K562 (cell line): ENCODE data around the gene MRPL55. TPM values are rescaled to one million over a fixed set of nuclear protein-coding genes. Genes with fewer than 3 reads are reported as not detected.

Experiments
- BACH1 ChIP-seq: fragments of 200-800 bp; sonication (Bioruptor generic); IDR thresholded peaks from 2 replicates; pipeline ENCODE4 v1.6.1; 2016; ENCODE audit warnings: missing genetic modification characterization, missing compliant biosample characterization
- CBFA2T3 ChIP-seq: fragments of 450-650 bp; IDR thresholded peaks from 2 replicates; pipeline ENCODE4 v1.6.1; 2017
- CBFB ChIP-seq: sonication (generic); formaldehyde crosslinking; IDR thresholded peaks from 2 replicates; pipeline ENCODE4 v1.4.0; 2020; ENCODE audit warnings: mild to moderate bottlenecking, missing genetic modification reagents
- CSDE1 ChIP-seq, 2 experiments: fragments of 450-650 bp; IDR thresholded peaks; 2 replicates each; pipeline ENCODE4 v1.6.1; 2016; ENCODE audit warnings: mild to moderate bottlenecking in 1 of 2
- ZNF57 ChIP-seq: fragments of 450-650 bp; formaldehyde crosslinking; IDR thresholded peaks from 2 replicates; pipeline ENCODE4 v1.4.0; 2020; ENCODE audit warnings: mild to moderate bottlenecking, moderate library complexity
- polyA plus RNA-seq, 8 experiments: library from polyadenylated mRNA; depleted of rRNA in 4 of 8; stranded (reverse) in 5 of 8; unstranded in 3 of 8; fragments of >200 nt; fragmentation: Nextera tagmentation in 2 of 8; fragmentation: Illumina TruSeq in 1 of 8; extraction: Ambion mirVana in 2 of 8; extraction: Trizol in 1 of 8; gene quantifications; 2 replicates each; pipeline versions ENCODE4 v1.2.1 to v1.2.3, GENCODE V29; 2011 to 2014; ENCODE audit warnings: inconsistent platforms in 1 of 8, missing spikeins in 1 of 8
- total RNA-seq, 7 experiments: library from RNA; depleted of rRNA in 6 of 7; stranded (reverse); fragments of >200 nt in 6 of 7; fragmentation: Illumina TruSeq in 2 of 7; extraction: Trizol in 2 of 7; gene quantifications; 2 replicates each; pipeline versions ENCODE4 v1.2.1 to v1.2.3, GENCODE V29; 2011 to 2021; ENCODE audit warnings: low replicate concordance in 1 of 7
- TF ChIP-seq, protein P1 (sequence below): sonication (generic); formaldehyde crosslinking; IDR thresholded peaks from 2 replicates; pipeline ENCODE4 v1.8.0; 2022; ENCODE audit warnings: missing genetic modification reagents, mild to moderate bottlenecking, borderline replicate concordance
- TF ChIP-seq, protein P2 (sequence below): conservative IDR thresholded peaks from 2 replicates; pipeline ENCODE4 v1.6.1; 2011; ENCODE audit warnings: low read depth, mild to moderate bottlenecking, low read length; ENCODE audit not compliant: control insufficient read depth
- TF ChIP-seq, protein P3 (sequence below): sonication (generic); formaldehyde crosslinking; IDR thresholded peaks from 2 replicates; pipeline ENCODE4 v1.8.0; 2023; ENCODE audit warnings: missing genetic modification reagents, mild to moderate bottlenecking, borderline replicate concordance
- TF ChIP-seq, protein P4 (sequence below): IDR thresholded peaks from 3 replicates; pipeline ENCODE4 v1.6.1; 2011; ENCODE audit warnings: borderline replicate concordance, mild to moderate bottlenecking; ENCODE audit not compliant: insufficient read length, insufficient read depth

The MRPL55 gene
- total and polyA plus RNA-seq, 9 of the 15 experiments (the other 6 are each of a cell fraction or from before 2014, with no cell fraction given) = 34.9 to 228 (median 81.0) TPM

DNA sequence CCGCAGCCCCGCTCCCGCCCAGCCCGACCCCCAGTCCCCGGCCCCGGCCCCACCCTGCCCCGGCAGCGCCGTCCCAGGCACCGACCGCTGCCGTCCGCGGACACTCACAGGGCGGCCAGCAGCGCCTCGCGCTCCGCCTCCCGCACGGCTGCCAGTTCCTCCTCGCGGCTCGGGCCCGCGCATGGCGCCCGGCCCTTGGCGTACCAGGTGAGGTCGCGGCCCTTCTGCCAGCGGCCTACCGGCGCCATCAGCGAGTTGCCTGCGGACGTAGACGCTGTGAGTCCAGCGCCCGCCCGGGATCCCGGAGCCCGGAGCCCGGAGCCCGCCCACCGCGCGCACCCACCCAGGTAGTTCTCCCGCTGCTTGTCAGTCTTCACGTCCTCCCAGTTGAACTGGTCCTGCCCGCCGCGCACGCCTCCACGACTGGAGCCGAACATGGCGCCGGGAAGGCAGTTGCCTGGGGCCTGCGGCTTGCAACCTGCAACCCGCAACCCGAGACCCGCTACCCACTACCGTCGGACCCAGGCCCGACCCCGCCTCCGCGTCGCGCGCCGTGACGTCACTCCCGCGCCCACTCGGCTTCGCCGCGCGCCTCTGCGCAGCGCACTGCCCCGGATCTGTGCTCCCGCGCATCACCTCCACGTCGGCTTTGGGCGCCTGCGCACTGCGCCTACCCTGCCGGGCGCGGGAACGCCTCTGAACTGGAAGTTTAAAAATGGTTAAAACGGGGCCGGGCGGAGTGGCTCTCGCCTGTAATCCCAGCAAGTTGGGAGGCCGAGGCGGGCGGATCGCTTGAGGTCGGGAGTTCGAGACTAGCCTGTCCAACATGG lies 6.1 kb downstream of the MRPL55 start, which contains the start of gene C1orf35 (continued):
- TF ChIP-seq, protein P1, sequence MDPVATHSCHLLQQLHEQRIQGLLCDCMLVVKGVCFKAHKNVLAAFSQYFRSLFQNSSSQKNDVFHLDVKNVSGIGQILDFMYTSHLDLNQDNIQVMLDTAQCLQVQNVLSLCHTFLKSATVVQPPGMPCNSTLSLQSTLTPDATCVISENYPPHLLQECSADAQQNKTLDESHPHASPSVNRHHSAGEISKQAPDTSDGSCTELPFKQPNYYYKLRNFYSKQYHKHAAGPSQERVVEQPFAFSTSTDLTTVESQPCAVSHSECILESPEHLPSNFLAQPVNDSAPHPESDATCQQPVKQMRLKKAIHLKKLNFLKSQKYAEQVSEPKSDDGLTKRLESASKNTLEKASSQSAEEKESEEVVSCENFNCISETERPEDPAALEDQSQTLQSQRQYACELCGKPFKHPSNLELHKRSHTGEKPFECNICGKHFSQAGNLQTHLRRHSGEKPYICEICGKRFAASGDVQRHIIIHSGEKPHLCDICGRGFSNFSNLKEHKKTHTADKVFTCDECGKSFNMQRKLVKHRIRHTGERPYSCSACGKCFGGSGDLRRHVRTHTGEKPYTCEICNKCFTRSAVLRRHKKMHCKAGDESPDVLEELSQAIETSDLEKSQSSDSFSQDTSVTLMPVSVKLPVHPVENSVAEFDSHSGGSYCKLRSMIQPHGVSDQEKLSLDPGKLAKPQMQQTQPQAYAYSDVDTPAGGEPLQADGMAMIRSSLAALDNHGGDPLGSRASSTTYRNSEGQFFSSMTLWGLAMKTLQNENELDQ (CRISPR knock-in tag) = peak; percentile 80; the same call in 1 of the 2 replicates
- peak in 1 of 2 experiments; percentile 80; a peak in 1 of 4 replicates for TF ChIP-seq CSDE1 (IDR thresholded peaks at IDR 0.05)
- TF ChIP-seq, protein P2, sequence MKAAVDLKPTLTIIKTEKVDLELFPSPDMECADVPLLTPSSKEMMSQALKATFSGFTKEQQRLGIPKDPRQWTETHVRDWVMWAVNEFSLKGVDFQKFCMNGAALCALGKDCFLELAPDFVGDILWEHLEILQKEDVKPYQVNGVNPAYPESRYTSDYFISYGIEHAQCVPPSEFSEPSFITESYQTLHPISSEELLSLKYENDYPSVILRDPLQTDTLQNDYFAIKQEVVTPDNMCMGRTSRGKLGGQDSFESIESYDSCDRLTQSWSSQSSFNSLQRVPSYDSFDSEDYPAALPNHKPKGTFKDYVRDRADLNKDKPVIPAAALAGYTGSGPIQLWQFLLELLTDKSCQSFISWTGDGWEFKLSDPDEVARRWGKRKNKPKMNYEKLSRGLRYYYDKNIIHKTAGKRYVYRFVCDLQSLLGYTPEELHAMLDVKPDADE = peak; percentile 61; the same call in 1 of the 2 replicates
- TF ChIP-seq, protein P3, sequence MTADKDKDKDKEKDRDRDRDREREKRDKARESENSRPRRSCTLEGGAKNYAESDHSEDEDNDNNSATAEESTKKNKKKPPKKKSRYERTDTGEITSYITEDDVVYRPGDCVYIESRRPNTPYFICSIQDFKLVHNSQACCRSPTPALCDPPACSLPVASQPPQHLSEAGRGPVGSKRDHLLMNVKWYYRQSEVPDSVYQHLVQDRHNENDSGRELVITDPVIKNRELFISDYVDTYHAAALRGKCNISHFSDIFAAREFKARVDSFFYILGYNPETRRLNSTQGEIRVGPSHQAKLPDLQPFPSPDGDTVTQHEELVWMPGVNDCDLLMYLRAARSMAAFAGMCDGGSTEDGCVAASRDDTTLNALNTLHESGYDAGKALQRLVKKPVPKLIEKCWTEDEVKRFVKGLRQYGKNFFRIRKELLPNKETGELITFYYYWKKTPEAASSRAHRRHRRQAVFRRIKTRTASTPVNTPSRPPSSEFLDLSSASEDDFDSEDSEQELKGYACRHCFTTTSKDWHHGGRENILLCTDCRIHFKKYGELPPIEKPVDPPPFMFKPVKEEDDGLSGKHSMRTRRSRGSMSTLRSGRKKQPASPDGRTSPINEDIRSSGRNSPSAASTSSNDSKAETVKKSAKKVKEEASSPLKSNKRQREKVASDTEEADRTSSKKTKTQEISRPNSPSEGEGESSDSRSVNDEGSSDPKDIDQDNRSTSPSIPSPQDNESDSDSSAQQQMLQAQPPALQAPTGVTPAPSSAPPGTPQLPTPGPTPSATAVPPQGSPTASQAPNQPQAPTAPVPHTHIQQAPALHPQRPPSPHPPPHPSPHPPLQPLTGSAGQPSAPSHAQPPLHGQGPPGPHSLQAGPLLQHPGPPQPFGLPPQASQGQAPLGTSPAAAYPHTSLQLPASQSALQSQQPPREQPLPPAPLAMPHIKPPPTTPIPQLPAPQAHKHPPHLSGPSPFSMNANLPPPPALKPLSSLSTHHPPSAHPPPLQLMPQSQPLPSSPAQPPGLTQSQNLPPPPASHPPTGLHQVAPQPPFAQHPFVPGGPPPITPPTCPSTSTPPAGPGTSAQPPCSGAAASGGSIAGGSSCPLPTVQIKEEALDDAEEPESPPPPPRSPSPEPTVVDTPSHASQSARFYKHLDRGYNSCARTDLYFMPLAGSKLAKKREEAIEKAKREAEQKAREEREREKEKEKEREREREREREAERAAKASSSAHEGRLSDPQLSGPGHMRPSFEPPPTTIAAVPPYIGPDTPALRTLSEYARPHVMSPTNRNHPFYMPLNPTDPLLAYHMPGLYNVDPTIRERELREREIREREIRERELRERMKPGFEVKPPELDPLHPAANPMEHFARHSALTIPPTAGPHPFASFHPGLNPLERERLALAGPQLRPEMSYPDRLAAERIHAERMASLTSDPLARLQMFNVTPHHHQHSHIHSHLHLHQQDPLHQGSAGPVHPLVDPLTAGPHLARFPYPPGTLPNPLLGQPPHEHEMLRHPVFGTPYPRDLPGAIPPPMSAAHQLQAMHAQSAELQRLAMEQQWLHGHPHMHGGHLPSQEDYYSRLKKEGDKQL (CRISPR knock-in tag) = peak; percentile 53; the same call in 1 of the 2 replicates
- TF ChIP-seq BACH1 = no peak
- no peak for TF ChIP-seq ZNF57 (CRISPR knock-in tag)
- TF ChIP-seq CBFB = 0 out of 2 replicates have a peak, but pooled peaks have one; percentile 48
- TF ChIP-seq, protein P4, sequence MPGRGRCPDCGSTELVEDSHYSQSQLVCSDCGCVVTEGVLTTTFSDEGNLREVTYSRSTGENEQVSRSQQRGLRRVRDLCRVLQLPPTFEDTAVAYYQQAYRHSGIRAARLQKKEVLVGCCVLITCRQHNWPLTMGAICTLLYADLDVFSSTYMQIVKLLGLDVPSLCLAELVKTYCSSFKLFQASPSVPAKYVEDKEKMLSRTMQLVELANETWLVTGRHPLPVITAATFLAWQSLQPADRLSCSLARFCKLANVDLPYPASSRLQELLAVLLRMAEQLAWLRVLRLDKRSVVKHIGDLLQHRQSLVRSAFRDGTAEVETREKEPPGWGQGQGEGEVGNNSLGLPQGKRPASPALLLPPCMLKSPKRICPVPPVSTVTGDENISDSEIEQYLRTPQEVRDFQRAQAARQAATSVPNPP = no peak
- TF ChIP-seq CBFA2T3 = 0 out of 2 replicates have a peak, but pooled peaks have one; percentile 1
